IMR-90 (cell line): ENCODE data around the gene DDX24. TPM values are rescaled to one million over a fixed set of nuclear protein-coding genes. Genes with fewer than 3 reads are reported as not detected.

Experiments
- ATAC-seq: fragments of 200-7000 bp; cut with Tn5 transposase; 2 replicates; pipeline ENCODE4 v1.9.1; 2020; ENCODE audit warnings: low read depth, mild to moderate bottlenecking, moderate library complexity
- BruUV-seq: library from RNA; stranded (reverse); fragments of 400-500 nt; replicated peaks from 2 replicates; lab custom pipeline; 2021; lab: Mats Ljungman, UMichigan
- CTCF ChIA-PET: fragments of 300-600 bp; formaldehyde crosslinking; extraction: SDS; loops from one replicate; lab custom pipeline; 2021; ENCODE audit warnings: antibody characterized with exemption; lab: Yijun Ruan, JAX
- POLR2A ChIA-PET: fragments of 300-600 bp; sonication (Branson Sonifier 250); formaldehyde crosslinking; loops from one replicate; lab custom pipeline; 2022; ENCODE audit warnings: antibody characterized with exemption; ENCODE audit not compliant: unreplicated experiment; lab: Charles Lee
- DNase-seq: peaks from one replicate; pipeline ENCODE4 v3.0.0; 2013
- H2AFZ ChIP-seq: replicated peaks from 2 replicates; pipeline ENCODE3; 2013; ENCODE audit warnings: low read length, mild to moderate bottlenecking; ENCODE audit not compliant: poor library complexity
- H2AK5ac ChIP-seq: 2 replicates; pipeline ENCODE4 v1.6.1; 2013; ENCODE audit warnings: low read depth, low read length, inconsistent platforms
- H2AK9ac ChIP-seq: replicated peaks from 2 replicates; pipeline ENCODE3; 2013; ENCODE audit warnings: mild to moderate bottlenecking, low read depth, low read length, moderate library complexity; ENCODE audit not compliant: poor library complexity
- H2BK120ac ChIP-seq: 2 replicates; pipeline ENCODE4 v1.6.1; 2013; ENCODE audit warnings: low read depth, low read length, inconsistent platforms
- H2BK15ac ChIP-seq: 3 replicates; pipeline ENCODE4 v1.6.1; 2013; ENCODE audit warnings: low read depth, low read length, inconsistent platforms
- H2BK20ac ChIP-seq: 2 replicates; pipeline ENCODE4 v1.6.1; 2013; ENCODE audit warnings: low read depth, mild to moderate bottlenecking, inconsistent platforms, low read length, moderate library complexity
- H2BK5ac ChIP-seq: 2 replicates; pipeline ENCODE4 v1.6.1; 2013; ENCODE audit warnings: mild to moderate bottlenecking, low read depth, low read length, inconsistent platforms; ENCODE audit not compliant: poor library complexity, severe bottlenecking
- H3K14ac ChIP-seq: replicated peaks from 2 replicates; pipeline ENCODE4 v1.6.1; 2013; ENCODE audit warnings: low read depth, low read length, inconsistent platforms
- H3K18ac ChIP-seq: 2 replicates; pipeline ENCODE4 v1.6.1; 2013; ENCODE audit warnings: low read depth, low read length, control low read depth
- H3K23ac ChIP-seq: 2 replicates; pipeline ENCODE4 v1.6.1; 2013; ENCODE audit warnings: low read depth, low read length, inconsistent platforms
- H3K27ac ChIP-seq: 2 replicates; pipeline ENCODE4 v1.5.1; 2013; ENCODE audit warnings: mild to moderate bottlenecking, control low read depth, low read length; ENCODE audit not compliant: insufficient read depth
- H3K27me3 ChIP-seq: 2 replicates; pipeline ENCODE4 v1.6.1; 2013; ENCODE audit warnings: low read length; ENCODE audit not compliant: control insufficient read depth, insufficient read depth
- H3K36me3 ChIP-seq: 2 replicates; pipeline ENCODE4 v1.6.1; 2013; ENCODE audit warnings: low read length, mixed read lengths; ENCODE audit not compliant: control insufficient read depth, insufficient read depth
- H3K4ac ChIP-seq: 2 replicates; pipeline ENCODE4 v1.6.1; 2013; ENCODE audit warnings: low read depth, low read length, inconsistent platforms
- H3K4me1 ChIP-seq: 2 replicates; pipeline ENCODE4 v1.6.1; 2013; ENCODE audit warnings: low read length, mixed read lengths; ENCODE audit not compliant: control insufficient read depth, insufficient read depth
- H3K4me2 ChIP-seq: 2 replicates; pipeline ENCODE4 v1.6.1; 2013; ENCODE audit warnings: low read depth, mild to moderate bottlenecking, control low read depth, low read length, moderate library complexity
- H3K4me3 ChIP-seq: 2 replicates; pipeline ENCODE4 v1.5.1; 2013; ENCODE audit warnings: low read depth, mild to moderate bottlenecking, control low read depth, low read length, moderate library complexity; ENCODE audit not compliant: insufficient read depth
- H3K56ac ChIP-seq: 2 replicates; pipeline ENCODE4 v1.6.1; 2013; ENCODE audit warnings: low read length, inconsistent platforms; ENCODE audit not compliant: insufficient read depth; ENCODE audit errors: extremely low read depth
- H3K79me1 ChIP-seq, 2 experiments: 2 replicates each; pipeline ENCODE4 v1.6.1; 2013; ENCODE audit warnings: low read length in 2 of 2, inconsistent platforms in 1 of 2, low read depth in 1 of 2
- H3K9ac ChIP-seq: 2 replicates; pipeline ENCODE4 v1.6.1; 2013; ENCODE audit warnings: low read depth, low read length, control low read depth
- H3K9me1 ChIP-seq: 2 replicates; pipeline ENCODE4 v1.6.1; 2013; ENCODE audit warnings: low read length, inconsistent platforms; ENCODE audit not compliant: insufficient read depth
- H3K9me3 ChIP-seq: 2 replicates; pipeline ENCODE4 v1.6.1; 2013; ENCODE audit warnings: low read length; ENCODE audit not compliant: control insufficient read depth, insufficient read depth
- H4K20me1 ChIP-seq: 2 replicates; pipeline ENCODE4 v1.6.1; 2013; ENCODE audit warnings: low read length, inconsistent platforms; ENCODE audit not compliant: insufficient read depth
- H4K5ac ChIP-seq: 2 replicates; pipeline ENCODE4 v1.6.1; 2013; ENCODE audit warnings: mild to moderate bottlenecking, low read depth, low read length, control low read depth
- H4K8ac ChIP-seq, 2 experiments: 2 replicates each; pipeline ENCODE4 v1.6.1; 2013; ENCODE audit warnings: low read depth in 2 of 2, low read length in 2 of 2, control low read depth in 1 of 2, inconsistent platforms in 1 of 2
- H4K91ac ChIP-seq: 2 replicates; pipeline ENCODE4 v1.6.1; 2013; ENCODE audit warnings: low read depth, low read length, inconsistent platforms; ENCODE audit not compliant: insufficient read depth
- CHD1 ChIP-seq: IDR thresholded peaks from 2 replicates; pipeline ENCODE4 v1.6.1; 2012; ENCODE audit warnings: low read depth, low read length, improper control_type of control experiment
- MAZ ChIP-seq: IDR thresholded peaks from 2 replicates; pipeline ENCODE4 v1.6.1; 2012; ENCODE audit warnings: low read depth, mild to moderate bottlenecking, low read length, improper control_type of control experiment, moderate library complexity, borderline replicate concordance
- NFE2L2 ChIP-seq: fragments of 150-350 bp; IDR thresholded peaks from 2 replicates; pipeline ENCODE4 v1.6.1; 2016; ENCODE audit warnings: low read depth, mild to moderate bottlenecking, low read length
- SMC3 ChIP-seq: fragments of 150-350 bp; IDR thresholded peaks from 2 replicates; pipeline ENCODE4 v1.6.1; 2016; ENCODE audit warnings: low read depth, mild to moderate bottlenecking, antibody characterized with exemption, low read length, moderate library complexity
- WGBS, 2 experiments: methylation state at CpG; one replicate each; pipeline versions ENCODE4 v1.1.5 to v1.1.7; 2013; ENCODE audit warnings: missing lambda C conversion rate in 2 of 2; ENCODE audit not compliant: insufficient read length in 1 of 2; ENCODE audit errors: extremely low coverage in 2 of 2; 5-methylcytosine and 5-hydroxymethylcytosine counted together
- dilution Hi-C: fragments of 300-500 bp; cut with HindIII; formaldehyde crosslinking; loops from one replicate; pipeline ENCODE4 v1.14.3; 2018; ENCODE audit warnings: low sequenced_read_pairs; ENCODE audit not compliant: unreplicated experiment
- in situ Hi-C: fragments of 300-500 bp; cut with MboI; formaldehyde crosslinking; loops from 3 replicates; pipeline ENCODE4 v1.14.3; 2019; ENCODE audit warnings: low sequenced_read_pairs, inconsistent platforms, mixed read lengths
- intact Hi-C: fragments of 100-400 bp; cut with micrococcal nuclease; formaldehyde crosslinking; loops from 2 replicates; pipeline ENCODE4 v1.10.0; 2022
- polyA plus RNA-seq, 3 experiments: library from polyadenylated mRNA; depleted of rRNA; stranded (reverse); fragments of >200 nt; gene quantifications; 2 replicates each; pipeline ENCODE4 v1.2.3, GENCODE V29; 2012; ENCODE audit warnings: low replicate concordance in 1 of 3
- total RNA-seq: library from RNA; depleted of rRNA; stranded (reverse); fragments of >200 nt; gene quantifications from 2 replicates; pipeline ENCODE4 v1.2.3, GENCODE V29; 2012

DDX24 gene
- total and polyA plus RNA-seq, 2 of the 4 experiments (the other 2 are of a cell fraction), result 134 to 155 TPM

- Histone ChIP-seq H3K9me3 (no peaks in the 10 kb centered on the region), H3K4me1 (peaks cover 9% of the 10 kb centered on the region), H4K91ac (no peak overlapping the region), H3K4ac (no peak overlapping the region), H2BK5ac (no peak overlapping the region), H4K8ac (no peak overlapping the region), H4K20me1 (no peaks in the 10 kb centered on the region; the same call in 1 of the 2 replicates), H3K4me3 (no peak overlapping the region), H3K4me2 (no peak overlapping the region), H2AFZ (no peak overlapping the region), H3K27ac (no peak overlapping the region), H3K14ac (no peak overlapping the region), H3K23ac (no peak overlapping the region), H3K79me1 (peaks cover 0 to 11% of the 10 kb centered on the region in 2 experiments; a peak in 1 of 4 replicates), H3K27me3 (no peaks in the 10 kb centered on the region), H2BK15ac (no peak overlapping the region), H3K18ac (no peak overlapping the region), H4K5ac (no peak overlapping the region), H3K36me3 (peaks cover 46% of the 10 kb centered on the region), H2BK120ac (no peak overlapping the region), H2AK9ac (no peak overlapping the region), H3K9ac (no peak overlapping the region), H3K9me1 (no peaks in the 10 kb centered on the region), H3K56ac (no peak overlapping the region), H2BK20ac (no peak overlapping the region), H2AK5ac (no peak overlapping the region)
- ChIA-PET POLR2A (no interaction called here), CTCF (interaction anchor here (1.4 kb wide), 1 partner anchor 92 kb away, joined by 3 read pairs; no protein-coding TSS in a partner anchor)
- DNase-seq (no peak), ATAC-seq (no peak)
- 95% methylated on average over 16 of the region's 20 CpGs; no CpG with 5 or more reads in 1 of the 2 experiments for WGBS, 2 experiments
- TF ChIP-seq CHD1, result no peak
- no peak for TF ChIP-seq NFE2L2
- TF ChIP-seq SMC3, result no peak
- no peak for TF ChIP-seq MAZ
- in situ Hi-C loops (no loop called here), dilution Hi-C loops (no loop called here), intact Hi-C loops (no loop called here)
- no TSS peak for BruUV-seq
These were observed 36.4 kb downstream of the DDX24 start for GRCh38 chr14:94044476-94045091.
